ENCODE measurements around the gene PGM3.

PGM3 gene

GRCh38 chr6:83125425-83125824 is 67.6 kb downstream of the PGM3 start:
- Histone ChIP-seq H3K36me3 (ENCODE audit: control insufficient read depth in 4 of 4, insufficient read depth in 4 of 4, low read length in 3 of 4) (peaks cover 20 to 73% (median 31%) of the 10 kb centered on the region in 4 experiments), H3K27ac (ENCODE audit: insufficient read depth in 1 of 2, low read depth in 1 of 2, low read length in 2 of 2, poor library complexity in 1 of 2, severe bottlenecking in 2 of 2) (no peak overlapping the region), H3K9me3 (ENCODE audit: control extremely low read depth in 1 of 5, control insufficient read depth in 4 of 5, insufficient read depth in 2 of 5, low read depth in 1 of 5, low read length in 4 of 5) (no peaks in the 10 kb centered on the region), H3K4me3 (ENCODE audit: control insufficient read depth in 1 of 7, extremely low read depth in 1 of 7, insufficient read depth in 4 of 7, low read depth in 2 of 7, low read length in 6 of 7) (no peak overlapping the region), H3K27me3 (replicated peaks in 2 of 5; ENCODE audit: control insufficient read depth in 4 of 5, insufficient read depth in 5 of 5, low read length in 4 of 5) (no peaks in the 10 kb centered on the region), H3K4me1 (ENCODE audit: control extremely low read depth in 1 of 4, control insufficient read depth in 4 of 4, insufficient read depth in 4 of 4, low read length in 3 of 4) (no peaks in the 10 kb centered on the region)
- CTCF ChIA-PET = no interaction called here
- POLR2A ChIA-PET = no interaction called here
- no peak for DNase-seq

- Histone ChIP-seq H3K9me3 (ENCODE audit: control extremely low read depth in 1 of 5, control insufficient read depth in 4 of 5, insufficient read depth in 2 of 5, low read depth in 1 of 5, low read length in 4 of 5) (no peaks in the 10 kb centered on the region), H3K36me3 (ENCODE audit: control insufficient read depth in 4 of 4, insufficient read depth in 4 of 4, low read length in 3 of 4) (peaks cover 19 to 69% (median 27%) of the 10 kb centered on the region in 4 experiments), H3K4me3 (ENCODE audit: control insufficient read depth in 1 of 7, extremely low read depth in 1 of 7, insufficient read depth in 4 of 7, low read depth in 2 of 7, low read length in 6 of 7) (no peak overlapping the region), H3K27me3 (replicated peaks in 2 of 5; ENCODE audit: control insufficient read depth in 4 of 5, insufficient read depth in 5 of 5, low read length in 4 of 5) (no peaks in the 10 kb centered on the region), H3K27ac (ENCODE audit: insufficient read depth in 1 of 2, low read depth in 1 of 2, low read length in 2 of 2, poor library complexity in 1 of 2, severe bottlenecking in 2 of 2) (no peak overlapping the region), H3K4me1 (ENCODE audit: control extremely low read depth in 1 of 4, control insufficient read depth in 4 of 4, insufficient read depth in 4 of 4, low read length in 3 of 4) (no peaks in the 10 kb centered on the region)
- ChIA-PET CTCF (no interaction called here), POLR2A (no interaction called here)
- no peak for DNase-seq
- WGBS (ENCODE audit: insufficient coverage) = no CpG with 5 or more reads among the region's 3 CpGs
These were observed 68.5 kb downstream of the PGM3 start for GRCh38 chr6:83124553-83124952.

- H3K4me3 ChIP-seq (ENCODE audit: control insufficient read depth in 1 of 7, extremely low read depth in 1 of 7, insufficient read depth in 4 of 7, low read depth in 2 of 7, low read length in 6 of 7) = no peak overlapping the region
- CTCF ChIA-PET = interaction anchor here (1.1 kb wide), 1 partner anchor 95 kb away, joined by 3 read pairs; no protein-coding TSS in a partner anchor
- H3K27ac ChIP-seq (ENCODE audit: insufficient read depth in 1 of 2, low read depth in 1 of 2, low read length in 2 of 2, poor library complexity in 1 of 2, severe bottlenecking in 2 of 2) = no peak overlapping the region
- peaks cover 3 to 30% (median 10%) of the 10 kb centered on the region in 4 experiments for H3K36me3 ChIP-seq (ENCODE audit: control insufficient read depth in 4 of 4, insufficient read depth in 4 of 4, low read length in 3 of 4)
- no CpG with 5 or more reads among the region's 2 CpGs for WGBS (ENCODE audit: insufficient coverage)
- POLR2A ChIA-PET = no interaction called here
- H3K4me1 ChIP-seq (ENCODE audit: control extremely low read depth in 1 of 4, control insufficient read depth in 4 of 4, insufficient read depth in 4 of 4, low read length in 3 of 4) = no peaks in the 10 kb centered on the region
- no peaks in the 10 kb centered on the region for H3K27me3 ChIP-seq (replicated peaks in 2 of 5; ENCODE audit: control insufficient read depth in 4 of 5, insufficient read depth in 5 of 5, low read length in 4 of 5)
- no peak for DNase-seq
- H3K9me3 ChIP-seq (ENCODE audit: control extremely low read depth in 1 of 5, control insufficient read depth in 4 of 5, insufficient read depth in 2 of 5, low read depth in 1 of 5, low read length in 4 of 5) = no peaks in the 10 kb centered on the region
These were observed 73.2 kb downstream of the PGM3 start for GRCh38 chr6:83119742-83120300.

GRCh38 chr6:83117802-83118201 is 75.3 kb downstream of the PGM3 start:
- no peaks in the 10 kb centered on the region for H3K27me3 ChIP-seq (replicated peaks in 2 of 5; ENCODE audit: control insufficient read depth in 4 of 5, insufficient read depth in 5 of 5, low read length in 4 of 5)
- no peak for DNase-seq
- CTCF ChIA-PET = interaction anchor here (1.2 kb wide), 1 partner anchor 12 kb away, joined by 3 read pairs; no protein-coding TSS in a partner anchor
- no peaks in the 10 kb centered on the region for H3K9me3 ChIP-seq (ENCODE audit: control extremely low read depth in 1 of 5, control insufficient read depth in 4 of 5, insufficient read depth in 2 of 5, low read depth in 1 of 5, low read length in 4 of 5)
- peaks cover 0 to 14% (median 5%) of the 10 kb centered on the region in 4 experiments for H3K36me3 ChIP-seq (ENCODE audit: control insufficient read depth in 4 of 4, insufficient read depth in 4 of 4, low read length in 3 of 4)
- H3K4me3 ChIP-seq (ENCODE audit: control insufficient read depth in 1 of 7, extremely low read depth in 1 of 7, insufficient read depth in 4 of 7, low read depth in 2 of 7, low read length in 6 of 7) = no peak overlapping the region
- H3K4me1 ChIP-seq (ENCODE audit: control extremely low read depth in 1 of 4, control insufficient read depth in 4 of 4, insufficient read depth in 4 of 4, low read length in 3 of 4) = no peaks in the 10 kb centered on the region
- no peak overlapping the region for H3K27ac ChIP-seq (ENCODE audit: insufficient read depth in 1 of 2, low read depth in 1 of 2, low read length in 2 of 2, poor library complexity in 1 of 2, severe bottlenecking in 2 of 2)
- WGBS (ENCODE audit: insufficient coverage) = no CpG with 5 or more reads among the region's 1 CpG
- POLR2A ChIA-PET = no interaction called here

Data from common myeloid progenitor, CD34-positive (primary cell).